ENCODE measurements around the gene GTF3C1. TPM values are rescaled to one million over a fixed set of nuclear protein-coding genes. Genes with fewer than 3 reads are reported as not detected.

Gene GTF3C1
- total and polyA plus RNA-seq, 2 of the 8 experiments (the other 6 are each of a cell fraction or from before 2014, with no cell fraction given), result 89.3 to 126 TPM

DNA sequence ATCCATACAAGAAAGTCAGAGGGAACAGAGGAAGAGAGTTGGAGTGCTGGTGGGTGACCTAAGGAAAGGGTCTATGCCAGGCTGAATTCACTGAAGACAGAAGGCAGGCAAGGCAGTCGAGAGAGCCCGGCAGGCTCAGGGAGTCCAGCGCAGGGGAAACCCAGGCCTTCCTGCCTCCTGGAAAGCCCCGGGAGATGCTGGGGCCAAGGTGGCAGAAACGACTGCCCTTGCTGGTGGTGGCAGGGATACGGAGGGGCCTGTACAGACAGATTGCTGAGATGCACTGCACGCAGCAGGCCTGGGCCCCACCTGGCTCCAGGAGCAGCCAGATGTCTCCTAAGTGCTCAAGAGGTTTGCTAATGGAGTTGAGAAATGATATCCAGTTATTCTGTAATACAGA is 59.8 kb downstream of the GTF3C1 start:
- no peaks in the 10 kb centered on the region for H3K79me1 ChIP-seq (ENCODE audit: low read depth, low read length)
- H3K79me2 ChIP-seq (ENCODE audit: control insufficient read depth in 1 of 2, insufficient read depth in 2 of 2, low read length in 2 of 2), result no peaks in the 10 kb centered on the region
- H4K20me1 ChIP-seq (replicated peaks in 1 of 2; ENCODE audit: control insufficient read depth in 1 of 2, insufficient read depth in 2 of 2, low read length in 2 of 2), result peaks cover 10 to 11% of the 10 kb centered on the region in 2 experiments
- no peak overlapping the region for H3K23ac ChIP-seq (ENCODE audit: insufficient read length)
- DNase-seq (ENCODE audit: low read depth in 1 of 2, low spot score in 2 of 2), result no peak
- POLR2A ChIA-PET (ENCODE audit: partially characterized antibody), result interaction anchor here (1.2 kb wide), 1 partner anchor 21 kb away, joined by 3 read pairs; no protein-coding TSS in a partner anchor
- CTCF ChIA-PET (ENCODE audit: partially characterized antibody), result interaction anchor here (1.3 kb wide), 1 partner anchor 26 kb away, joined by 5 read pairs; no protein-coding TSS in a partner anchor
- no peak overlapping the region for H4K91ac ChIP-seq (replicated peaks; ENCODE audit: insufficient read length, low read length)
- H2BK5ac ChIP-seq (ENCODE audit: low read depth, low read length), result no peak overlapping the region
- H3K27ac ChIP-seq (ENCODE audit: low read depth, low read length), result no peak overlapping the region
- peaks cover 50 to 91% (median 77%) of the 10 kb centered on the region in 4 experiments for H3K36me3 ChIP-seq (ENCODE audit: control insufficient read depth in 2 of 4, insufficient read depth in 4 of 4, low read length in 3 of 4)
- H2BK12ac ChIP-seq (ENCODE audit: low read depth, low read length), result no peak overlapping the region
- WGBS, 2 experiments (ENCODE audit: extremely low coverage in 1 of 2, insufficient coverage in 1 of 2, insufficient read length in 1 of 2, insufficient replicate concordance in 2 of 2, low coverage in 1 of 2, low lambda C conversion rate in 2 of 2, missing lambda C conversion rate in 1 of 2), result 92% methylated on average over 7 of the region's 7 CpGs; no CpG with 5 or more reads in 1 of the 2 experiments
- no peak overlapping the region for H2BK20ac ChIP-seq (ENCODE audit: low read length)
- no peak overlapping the region for H3K18ac ChIP-seq (ENCODE audit: extremely low read depth, low read length)
- no peak overlapping the region for H4K8ac ChIP-seq (ENCODE audit: extremely low read depth, insufficient read depth, low read length)
- no peak overlapping the region for H2AFZ ChIP-seq (ENCODE audit: low read length)
- H2BK15ac ChIP-seq (ENCODE audit: low read length), result no peak overlapping the region
- no peak for FAIRE-seq
- no peaks in the 10 kb centered on the region for H3K27me3 ChIP-seq (replicated peaks in 1 of 4; ENCODE audit: control insufficient read depth in 3 of 4, extremely low read depth in 1 of 4, insufficient read depth in 3 of 4, low read length in 3 of 4)
- H3K4me3 ChIP-seq (ENCODE audit: extremely low read depth in 1 of 4, insufficient read depth in 2 of 4, low read depth in 3 of 4, low read length in 4 of 4), result no peak overlapping the region
- H3K4ac ChIP-seq (replicated peaks; ENCODE audit: insufficient read length, low read depth, low read length), result no peak overlapping the region
- no peak overlapping the region for H4K5ac ChIP-seq (ENCODE audit: insufficient read length, low read depth, low read length)
- H3K23me2 ChIP-seq (ENCODE audit: low read depth, low read length), result no peaks in the 10 kb centered on the region
- no peak overlapping the region for H3K14ac ChIP-seq (ENCODE audit: insufficient read length)
- no peak overlapping the region for H2BK120ac ChIP-seq (replicated peaks; ENCODE audit: low read depth, low read length)
- H3K9me3 ChIP-seq (ENCODE audit: insufficient read depth in 2 of 2, low read depth in 1 of 2, low read length in 1 of 2), result no peaks in the 10 kb centered on the region
- no peak overlapping the region for H3K4me2 ChIP-seq (ENCODE audit: insufficient read depth in 1 of 2, low read depth in 2 of 2, low read length in 2 of 2)
- no peak overlapping the region for H2AK5ac ChIP-seq (ENCODE audit: low read depth, low read length)
- no peak overlapping the region for H3K56ac ChIP-seq (replicated peaks; ENCODE audit: insufficient read length, low read depth, low read length)
- H3K4me1 ChIP-seq (replicated peaks in 1 of 4; ENCODE audit: control insufficient read depth in 3 of 4, insufficient read depth in 4 of 4, low read length in 3 of 4), result no peaks in the 10 kb centered on the region
- H3K9ac ChIP-seq (replicated peaks in 1 of 4; ENCODE audit: extremely low read depth in 1 of 4, low read depth in 3 of 4, low read length in 3 of 4), result no peak overlapping the region
- no peak for TF ChIP-seq CHD2 (IDR thresholded peaks at IDR 0.05; ENCODE audit: low read length)
